ENCODE data around the gene LRP1-AS.

LRP1-AS gene

GRCh38 chr12:57146961-57147944, at the start of gene LRP1-AS:
TSS of gene LRP1-AS (minus strand) at chr12:57147619.
- DNase-seq (no peak), ATAC-seq (no peak)

- ATAC-seq, result no peak
Observed at GRCh38 chr12:57196956-57197355, 49.5 kb upstream of the LRP1-AS start.

GRCh38 chr12:57196439-57196838, 49.0 kb upstream of the LRP1-AS start:
- ATAC-seq, result no peak

More at GRCh38 chr12:57196956-57197355, 49.5 kb upstream of the LRP1-AS start:
- DNase-seq, result no peak

GRCh38 chr12:57195611-57196371, 48.4 kb upstream of the LRP1-AS start:
- DNase-seq, result no peak
- no peak for ATAC-seq

More at GRCh38 chr12:57196439-57196838, 49.0 kb upstream of the LRP1-AS start:
- no peak for DNase-seq

GRCh38 chr12:57195186-57195585, 47.8 kb upstream of the LRP1-AS start:
- DNase-seq (no peak), ATAC-seq (no peak)

- ATAC-seq, result no peak
- no peak for DNase-seq
Observed at GRCh38 chr12:57194253-57194652, 46.8 kb upstream of the LRP1-AS start.

- DNase-seq (no peak), ATAC-seq (no peak)
Observed at GRCh38 chr12:57193706-57194245, 46.4 kb upstream of the LRP1-AS start.

- ATAC-seq, result no peak
Observed at GRCh38 chr12:57192920-57193319, 45.5 kb upstream of the LRP1-AS start.

GRCh38 chr12:57191410-57191809, 44.0 kb upstream of the LRP1-AS start:
- ATAC-seq (no peak), DNase-seq (no peak)

More at GRCh38 chr12:57192920-57193319, 45.5 kb upstream of the LRP1-AS start:
- DNase-seq, result no peak

- no peak for ATAC-seq
- no peak for DNase-seq
Observed at GRCh38 chr12:57190821-57191220, 43.4 kb upstream of the LRP1-AS start.

GRCh38 chr12:57190037-57190436, 42.6 kb upstream of the LRP1-AS start:
- ATAC-seq (no peak), DNase-seq (no peak)

- DNase-seq, result no peak
- no peak for ATAC-seq
Observed at GRCh38 chr12:57188090-57188425, 40.6 kb upstream of the LRP1-AS start.

- ATAC-seq (no peak), DNase-seq (no peak)
Observed at GRCh38 chr12:57187222-57188089, 40.0 kb upstream of the LRP1-AS start.

GRCh38 chr12:57185906-57186508, 38.6 kb upstream of the LRP1-AS start:
- no peak for ATAC-seq
- DNase-seq, result no peak

- DNase-seq, result no peak
- no peak for ATAC-seq
Observed at GRCh38 chr12:57185403-57185802, 38.0 kb upstream of the LRP1-AS start.

- DNase-seq, result no peak
- ATAC-seq, result no peak
Observed at GRCh38 chr12:57183939-57184725, 36.7 kb upstream of the LRP1-AS start.

- ATAC-seq (peak; percentile 82), DNase-seq (peak; percentile 86)
Observed at GRCh38 chr12:57182918-57183575, 35.6 kb upstream of the LRP1-AS start.

GRCh38 chr12:57181561-57182155, 34.2 kb upstream of the LRP1-AS start:
- DNase-seq (no peak), ATAC-seq (no peak)

- DNase-seq (no peak), ATAC-seq (no peak)
Observed at GRCh38 chr12:57181072-57181471, 33.7 kb upstream of the LRP1-AS start.

All from stimulated activated naive CD8-positive, alpha-beta T cell treated with anti-CD3 and anti-CD28 coated beads, Interleukin-15, Interleukin-2, amounts not matched to agents 100 U/mL and 50 U/mL, for 24 hours (primary cell).